Gastrocnemius medialis (tissue), 4 donors: ENCODE results near the gene VSIG2. TPM values are rescaled to one million over a fixed set of nuclear protein-coding genes. Genes with fewer than 3 reads are reported as not detected.
A peak's percentile ranks its signal among the peaks of the same experiment; 100 is the strongest.

ENCODE experiments used
- ATAC-seq, 2 donors: fragments of 150-250 bp; one replicate each; pipeline ENCODE4 v1.9.1; 2016
- DNase-seq, 2 donors: peaks; one replicate each; pipeline ENCODE4 v3.0.0-alpha.2; 2019
- H3K27ac ChIP-seq, 4 donors: fragments of 200-600 bp; sonication (generic); 1 replicate in 1 of 4; 2 replicates in 3 of 4; pipeline ENCODE4 v1.5.1; 2016 to 2018; ENCODE audit warnings: mild to moderate bottlenecking in 2 of 4, moderate library complexity in 1 of 4
- H3K27me3 ChIP-seq, 3 donors: fragments of 200-600 bp; sonication (generic) in 2 of 3; 1 replicate in 1 of 3; 2 replicates in 2 of 3; pipeline versions ENCODE4 v1.5.1 to v1.6.0; 2016 to 2019; ENCODE audit warnings: mild to moderate bottlenecking in 1 of 3, moderate library complexity in 1 of 3
- H3K36me3 ChIP-seq, 2 donors: fragments of 200-600 bp; sonication (generic) in 1 of 2; one replicate each; pipeline ENCODE4 v1.5.1; 2017 to 2018
- H3K4me1 ChIP-seq, 2 donors: fragments of 200-600 bp; sonication (generic) in 1 of 2; one replicate each; pipeline ENCODE4 v1.5.1; 2016 to 2017; ENCODE audit warnings: mild to moderate bottlenecking in 2 of 2
- H3K4me3 ChIP-seq, 4 donors: fragments of 200-600 bp; sonication (generic) in 3 of 4; 1 replicate in 1 of 4; 2 replicates in 3 of 4; pipeline ENCODE4 v1.5.1; 2016 to 2019; ENCODE audit warnings: mild to moderate bottlenecking in 2 of 4
- H3K9me3 ChIP-seq, 3 donors: fragments of 200-600 bp; sonication (generic) in 2 of 3; 1 replicate in 1 of 3; 2 replicates in 2 of 3; pipeline ENCODE4 v1.5.1; 2016 to 2019
- POLR2A ChIP-seq, 2 donors: fragments of 450-650 bp; IDR thresholded peaks; one replicate each; pipeline ENCODE4 v1.6.1; 2017; ENCODE audit warnings: antibody characterized with exemption in 2 of 2, mild to moderate bottlenecking in 2 of 2, moderate library complexity in 2 of 2
- in situ Hi-C, 4 donors: fragments of 200-750 bp; cut with MboI; loops; one replicate each; pipeline versions ENCODE4 v1.15.0 to v1.8.0; 2017; ENCODE audit warnings: low sequenced_read_pairs in 4 of 4
- intact Hi-C: fragments of 100-400 bp; cut with DNase I; formaldehyde crosslinking; loops from one replicate; pipeline ENCODE4 v1.15.1; 2023; ENCODE audit warnings: low total_unique reads
- total RNA-seq, 4 donors: library from RNA; depleted of rRNA; stranded (reverse); fragments of >200 nt; gene quantifications; one replicate each; pipeline versions ENCODE4 v1.1.0 to v1.2.3, GENCODE V29; 2016
- TF ChIP-seq, protein P1 (sequence below), 5 experiments: fragments of 450-650 bp in 3 of 5; fragments of 200-600 bp in 2 of 5; sonication (generic) in 2 of 5; IDR thresholded peaks in 4 of 5; conservative IDR thresholded peaks in 1 of 5; 1 replicate in 4 of 5; 2 replicates in 1 of 5; pipeline ENCODE4 v1.5.1; 2016 to 2019; ENCODE audit warnings: antibody characterized with exemption in 5 of 5, mild to moderate bottlenecking in 3 of 5, moderate library complexity in 3 of 5

VSIG2 gene
- total RNA-seq, 4 donors from 2014 or later: 0.29 to 0.46 TPM; not detected in 2

DNA sequence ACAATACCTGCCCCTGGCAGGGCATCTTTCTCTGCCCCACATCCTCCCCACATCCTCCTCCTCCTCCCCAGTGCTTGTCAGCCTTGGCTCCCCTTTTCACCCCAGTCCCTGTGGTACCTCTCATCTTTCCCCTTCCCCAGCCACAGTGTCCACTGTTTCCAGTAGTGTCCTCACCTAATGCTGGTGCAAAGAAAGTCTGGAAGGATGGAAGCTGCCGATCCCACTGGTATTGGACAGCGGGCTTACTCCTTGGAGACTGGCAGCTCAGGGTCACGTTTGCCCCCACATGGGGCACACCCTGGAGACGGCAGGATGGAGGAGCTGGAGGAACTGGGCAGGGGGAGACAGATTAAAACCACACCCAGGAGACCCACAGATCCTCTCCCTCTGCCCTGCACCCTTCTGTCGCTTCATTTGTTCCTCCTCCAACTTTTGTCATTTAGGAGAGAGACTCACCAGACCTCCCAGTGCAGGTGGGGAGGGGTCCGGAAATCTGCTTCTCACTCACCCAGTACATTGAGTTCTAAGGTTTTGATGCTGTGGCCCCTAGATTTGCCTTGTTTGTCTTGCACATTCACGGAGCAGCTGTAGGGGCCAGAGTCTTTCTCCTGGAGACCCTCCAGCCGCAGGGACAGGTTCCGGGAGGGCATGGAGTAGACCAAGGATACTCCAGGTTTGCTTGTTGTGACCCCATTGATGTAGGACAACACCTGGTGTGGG, 4.1 kb upstream of the VSIG2 start:
- intact Hi-C loops: no loop called here
- Histone ChIP-seq H3K4me1 (peaks cover 9 to 24% of the 10 kb centered on the region in 2 donors), H3K27me3 (peaks cover 40 to 59% (median 58%) of the 10 kb centered on the region in 3 donors), H3K9me3 (no peaks in the 10 kb centered on the region), H3K4me3 (no peak overlapping the region), H3K36me3 (peaks cover 0 to 3% of the 10 kb centered on the region in 2 donors), H3K27ac (peak overlapping the region in 1 of 4 donors; percentile 2)
- DNase-seq: no peak
- no peak for TF ChIP-seq POLR2A (IDR thresholded peaks at IDR 0.05)
- TF ChIP-seq, protein P1, sequence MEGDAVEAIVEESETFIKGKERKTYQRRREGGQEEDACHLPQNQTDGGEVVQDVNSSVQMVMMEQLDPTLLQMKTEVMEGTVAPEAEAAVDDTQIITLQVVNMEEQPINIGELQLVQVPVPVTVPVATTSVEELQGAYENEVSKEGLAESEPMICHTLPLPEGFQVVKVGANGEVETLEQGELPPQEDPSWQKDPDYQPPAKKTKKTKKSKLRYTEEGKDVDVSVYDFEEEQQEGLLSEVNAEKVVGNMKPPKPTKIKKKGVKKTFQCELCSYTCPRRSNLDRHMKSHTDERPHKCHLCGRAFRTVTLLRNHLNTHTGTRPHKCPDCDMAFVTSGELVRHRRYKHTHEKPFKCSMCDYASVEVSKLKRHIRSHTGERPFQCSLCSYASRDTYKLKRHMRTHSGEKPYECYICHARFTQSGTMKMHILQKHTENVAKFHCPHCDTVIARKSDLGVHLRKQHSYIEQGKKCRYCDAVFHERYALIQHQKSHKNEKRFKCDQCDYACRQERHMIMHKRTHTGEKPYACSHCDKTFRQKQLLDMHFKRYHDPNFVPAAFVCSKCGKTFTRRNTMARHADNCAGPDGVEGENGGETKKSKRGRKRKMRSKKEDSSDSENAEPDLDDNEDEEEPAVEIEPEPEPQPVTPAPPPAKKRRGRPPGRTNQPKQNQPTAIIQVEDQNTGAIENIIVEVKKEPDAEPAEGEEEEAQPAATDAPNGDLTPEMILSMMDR (IDR thresholded peaks at IDR 0.05 in 4 of 5, conservative IDR thresholded peaks at IDR 0.05 in 1 of 5): no peak
- ATAC-seq: no peak
- in situ Hi-C loops: no loop called here

DNA sequence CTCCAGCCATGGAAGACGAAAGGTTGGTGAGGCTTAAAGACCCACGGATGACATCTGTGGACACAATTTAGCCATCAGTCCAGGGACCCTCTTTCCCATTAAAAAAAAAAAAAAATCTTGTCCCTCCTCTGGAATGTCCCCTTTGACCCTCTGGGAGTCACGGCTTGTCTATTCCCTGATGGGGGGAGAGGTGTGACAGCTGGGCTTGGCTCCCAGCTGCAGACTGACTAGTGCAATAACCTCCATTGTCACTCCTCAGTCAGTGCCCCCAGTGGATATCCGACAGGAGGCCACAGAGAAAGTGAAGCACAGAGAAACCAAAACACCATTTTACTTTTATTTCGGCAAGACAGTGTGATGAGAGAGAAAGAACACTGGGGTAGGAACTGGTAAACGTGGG, 2.7 kb upstream of the VSIG2 start:
- H3K27me3 ChIP-seq: peaks cover 37 to 59% (median 53%) of the 10 kb centered on the region in 3 donors
- H3K36me3 ChIP-seq: peaks cover 0 to 3% of the 10 kb centered on the region in 2 donors
- H3K4me3 ChIP-seq: no peak overlapping the region
- DNase-seq (no peak), ATAC-seq (no peak)
- H3K9me3 ChIP-seq: no peaks in the 10 kb centered on the region
- peaks cover 9 to 18% of the 10 kb centered on the region in 2 donors for H3K4me1 ChIP-seq
- in situ Hi-C loops (no loop called here), intact Hi-C loops (no loop called here)
- H3K27ac ChIP-seq: peak overlapping the region in 1 of 4 donors; percentile 26
- TF ChIP-seq POLR2A (IDR thresholded peaks at IDR 0.05): no peak
- TF ChIP-seq, protein P1 (IDR thresholded peaks at IDR 0.05 in 4 of 5, conservative IDR thresholded peaks at IDR 0.05 in 1 of 5): no peak

- in situ Hi-C loops: no loop called here
- peaks cover 0 to 3% of the 10 kb centered on the region in 2 donors for H3K36me3 ChIP-seq
Observed at GRCh38 chr11:124754309-124754708, 2.3 kb upstream of the VSIG2 start.

GRCh38 chr11:124753624-124754023, 1.6 kb upstream of the VSIG2 start:
- intact Hi-C loops: no loop called here
- H3K27ac ChIP-seq: no peak overlapping the region
- TF ChIP-seq, protein P1 (IDR thresholded peaks at IDR 0.05 in 4 of 5, conservative IDR thresholded peaks at IDR 0.05 in 1 of 5): no peak
- TF ChIP-seq POLR2A (IDR thresholded peaks at IDR 0.05): no peak
- H3K4me3 ChIP-seq: no peak overlapping the region
- peaks cover 0 to 3% of the 10 kb centered on the region in 2 donors for H3K36me3 ChIP-seq
- in situ Hi-C loops: no loop called here
- H3K4me1 ChIP-seq: peaks cover 8 to 9% of the 10 kb centered on the region in 2 donors
- ATAC-seq (no peak), DNase-seq (no peak)
- H3K27me3 ChIP-seq: peaks cover 38 to 51% (median 50%) of the 10 kb centered on the region in 3 donors
- no peaks in the 10 kb centered on the region for H3K9me3 ChIP-seq

More at GRCh38 chr11:124754309-124754708, 2.3 kb upstream of the VSIG2 start:
- Histone ChIP-seq H3K9me3 (no peaks in the 10 kb centered on the region), H3K4me1 (peaks cover 9 to 16% of the 10 kb centered on the region in 2 donors), H3K4me3 (no peak overlapping the region), H3K27ac (peak overlapping the region in 1 of 4 donors; percentile 26), H3K27me3 (peaks cover 38 to 55% (median 53%) of the 10 kb centered on the region in 3 donors)
- no peak for ATAC-seq
- intact Hi-C loops: no loop called here
- no peak for TF ChIP-seq POLR2A (IDR thresholded peaks at IDR 0.05)
- TF ChIP-seq, protein P1 (IDR thresholded peaks at IDR 0.05 in 4 of 5, conservative IDR thresholded peaks at IDR 0.05 in 1 of 5): no peak
- DNase-seq: no peak
